Lower lobe of right lung (tissue), 2 donors: ENCODE results near the gene MORN1. TPM values are rescaled to one million over a fixed set of nuclear protein-coding genes. Genes with fewer than 3 reads are reported as not detected.
"Not testable (repeated sequence)": the region's sequence is repeated elsewhere in the genome, so short reads cannot be mapped to it uniquely, and the experiment has no call there.

Experiments
- ATAC-seq, 2 donors: fragments of 200-7000 bp; cut with Tn5 transposase; one replicate each; pipeline ENCODE4 v1.9.1; 2020 to 2022; ENCODE audit warnings: mild to moderate bottlenecking in 2 of 2, moderate library complexity in 2 of 2
- DNase-seq: peaks from one replicate; pipeline ENCODE4 v3.0.0-alpha.2; 2020
- H3K27ac ChIP-seq: fragments of 200-600 bp; one replicate; pipeline ENCODE4 v1.8.0; 2022
- H3K27me3 ChIP-seq: fragments of 200-600 bp; one replicate; pipeline ENCODE4 v1.8.0; 2022; ENCODE audit warnings: low read depth
- H3K36me3 ChIP-seq: fragments of 200-600 bp; one replicate; pipeline ENCODE4 v1.8.0; 2022; ENCODE audit warnings: mild to moderate bottlenecking
- H3K4me1 ChIP-seq: fragments of 200-600 bp; one replicate; pipeline ENCODE4 v1.8.0; 2022
- H3K4me3 ChIP-seq: fragments of 200-600 bp; one replicate; pipeline ENCODE4 v1.8.0; 2022; ENCODE audit warnings: mild to moderate bottlenecking
- H3K9me3 ChIP-seq: fragments of 200-600 bp; one replicate; pipeline ENCODE4 v1.8.0; 2022
- intact Hi-C: fragments of 100-400 bp; cut with DNase I; formaldehyde crosslinking; loops from one replicate; pipeline ENCODE4 v1.11.0; 2022
- total RNA-seq: library from RNA; stranded (reverse); fragmentation: NEBNext Ultra II Directional; extraction: Animal tissue kit (Norgen Biotek cat#: 25700); gene quantifications from one replicate; pipeline ENCODE4 v1.2.1, GENCODE V29; 2021
- TF ChIP-seq, protein P1 (sequence below): fragments of 200-600 bp; IDR thresholded peaks from one replicate; pipeline ENCODE4 v1.8.0; 2022; ENCODE audit warnings: antibody characterized with exemption, mild to moderate bottlenecking
- donor health status: DM: no; HTN: yes; CAD: no; lungs with severe emphysema.

The MORN1 gene
- total RNA-seq, 1 donor from 2014 or later: 13.4 TPM

DNA sequence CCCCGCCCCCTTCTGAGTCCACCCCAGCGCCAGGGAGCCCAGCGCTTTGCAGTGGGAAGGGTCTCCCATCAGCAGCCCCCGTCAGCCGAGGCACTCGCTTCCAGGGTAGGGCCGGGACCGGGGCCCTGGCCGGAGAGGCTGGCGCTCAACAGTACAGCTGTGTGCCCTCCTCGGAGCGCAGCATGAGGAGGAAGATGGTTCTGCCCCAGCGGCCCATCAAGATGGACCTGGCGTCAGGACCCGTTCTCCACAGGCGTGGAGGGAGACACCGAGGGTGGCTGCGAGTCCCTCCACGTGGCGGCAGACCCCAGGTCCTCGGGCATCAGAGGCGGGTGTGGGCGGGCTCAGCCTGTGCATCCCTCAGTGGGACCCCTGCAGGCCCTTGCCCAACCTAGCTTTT is 54.3 kb downstream of the MORN1 start:
- intact Hi-C loops: no loop called here
- H3K4me3 ChIP-seq: no peak overlapping the region
- DNase-seq: no peak
- H3K9me3 ChIP-seq: no peaks in the 10 kb centered on the region
- TF ChIP-seq, protein P1, sequence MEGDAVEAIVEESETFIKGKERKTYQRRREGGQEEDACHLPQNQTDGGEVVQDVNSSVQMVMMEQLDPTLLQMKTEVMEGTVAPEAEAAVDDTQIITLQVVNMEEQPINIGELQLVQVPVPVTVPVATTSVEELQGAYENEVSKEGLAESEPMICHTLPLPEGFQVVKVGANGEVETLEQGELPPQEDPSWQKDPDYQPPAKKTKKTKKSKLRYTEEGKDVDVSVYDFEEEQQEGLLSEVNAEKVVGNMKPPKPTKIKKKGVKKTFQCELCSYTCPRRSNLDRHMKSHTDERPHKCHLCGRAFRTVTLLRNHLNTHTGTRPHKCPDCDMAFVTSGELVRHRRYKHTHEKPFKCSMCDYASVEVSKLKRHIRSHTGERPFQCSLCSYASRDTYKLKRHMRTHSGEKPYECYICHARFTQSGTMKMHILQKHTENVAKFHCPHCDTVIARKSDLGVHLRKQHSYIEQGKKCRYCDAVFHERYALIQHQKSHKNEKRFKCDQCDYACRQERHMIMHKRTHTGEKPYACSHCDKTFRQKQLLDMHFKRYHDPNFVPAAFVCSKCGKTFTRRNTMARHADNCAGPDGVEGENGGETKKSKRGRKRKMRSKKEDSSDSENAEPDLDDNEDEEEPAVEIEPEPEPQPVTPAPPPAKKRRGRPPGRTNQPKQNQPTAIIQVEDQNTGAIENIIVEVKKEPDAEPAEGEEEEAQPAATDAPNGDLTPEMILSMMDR: no peak
- H3K36me3 ChIP-seq: no peaks in the 10 kb centered on the region
- no peak for ATAC-seq
- H3K27me3 ChIP-seq: no peaks in the 10 kb centered on the region
- no peaks in the 10 kb centered on the region for H3K4me1 ChIP-seq
- H3K27ac ChIP-seq: no peak overlapping the region

DNA sequence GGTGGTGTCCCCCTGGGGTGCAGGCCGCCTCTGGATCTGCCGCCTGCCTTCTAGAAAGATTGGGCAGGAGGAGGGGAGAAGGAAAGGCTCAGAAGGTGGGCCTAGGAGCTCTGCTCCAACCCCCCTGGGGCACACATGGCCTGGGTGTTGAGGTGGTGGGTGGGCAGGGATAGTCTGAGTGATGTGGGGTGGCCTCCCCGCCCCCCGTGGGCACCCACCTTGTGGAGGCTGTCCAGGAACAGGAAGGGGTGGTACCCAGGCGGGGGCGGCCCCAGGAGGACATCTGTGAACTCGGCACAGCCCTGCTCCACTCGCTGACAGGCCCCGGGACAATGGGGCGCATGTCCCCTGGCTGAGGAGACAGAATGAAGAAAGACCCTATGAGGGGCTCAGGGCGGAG is 54.9 kb downstream of the MORN1 start:
- Histone ChIP-seq H3K9me3 (no peaks in the 10 kb centered on the region), H3K27me3 (no peaks in the 10 kb centered on the region), H3K36me3 (no peaks in the 10 kb centered on the region), H3K27ac (no peak overlapping the region), H3K4me3 (no peak overlapping the region), H3K4me1 (no peaks in the 10 kb centered on the region)
- intact Hi-C loops: no loop called here
- TF ChIP-seq, protein P1: no peak
- ATAC-seq: no peak
- DNase-seq: no peak

DNA sequence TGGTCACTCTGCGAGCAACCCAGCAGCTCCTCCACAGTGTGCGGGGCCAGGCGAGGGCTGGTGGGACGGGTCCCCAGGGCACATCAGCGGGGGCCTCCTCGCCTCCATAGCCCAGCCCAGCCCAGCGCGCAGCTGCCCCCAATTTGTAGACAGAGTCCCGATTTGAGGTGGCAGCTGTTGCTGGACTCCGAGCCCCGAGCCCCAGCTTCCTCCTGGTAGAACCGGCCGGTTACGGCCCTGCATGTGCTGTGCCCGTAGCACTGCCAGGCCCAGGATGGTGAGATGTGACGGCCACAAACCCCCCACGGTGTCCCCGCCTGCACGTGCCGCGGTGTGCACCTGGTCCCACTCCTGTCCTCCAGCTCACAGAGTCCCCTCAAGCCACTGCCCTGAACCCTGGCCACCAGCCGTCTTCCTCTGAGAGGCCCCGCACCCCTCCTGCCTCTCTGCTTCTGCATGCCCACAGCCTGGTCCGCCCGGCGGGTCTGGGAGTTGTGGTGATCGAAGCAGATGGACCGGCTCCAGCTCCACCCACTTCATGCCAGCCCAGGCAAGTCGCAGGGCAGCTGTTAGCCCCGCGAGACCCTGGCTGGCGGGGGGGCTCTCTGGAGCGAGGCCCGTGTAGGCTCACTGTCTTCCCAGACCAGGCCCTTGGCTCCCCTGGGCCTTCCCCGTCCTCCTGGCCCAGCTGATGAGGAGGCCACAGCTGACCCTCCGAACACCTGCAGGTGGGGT is 55.5 kb downstream of the MORN1 start:
- DNase-seq (no peak), ATAC-seq (no peak)
- Histone ChIP-seq H3K9me3 (no peaks in the 10 kb centered on the region), H3K4me3 (no peak overlapping the region), H3K27me3 (no peaks in the 10 kb centered on the region), H3K4me1 (peaks cover 5% of the 10 kb centered on the region), H3K36me3 (no peaks in the 10 kb centered on the region), H3K27ac (no peak overlapping the region)
- intact Hi-C loops: no loop called here
- TF ChIP-seq, protein P1: no peak

DNA sequence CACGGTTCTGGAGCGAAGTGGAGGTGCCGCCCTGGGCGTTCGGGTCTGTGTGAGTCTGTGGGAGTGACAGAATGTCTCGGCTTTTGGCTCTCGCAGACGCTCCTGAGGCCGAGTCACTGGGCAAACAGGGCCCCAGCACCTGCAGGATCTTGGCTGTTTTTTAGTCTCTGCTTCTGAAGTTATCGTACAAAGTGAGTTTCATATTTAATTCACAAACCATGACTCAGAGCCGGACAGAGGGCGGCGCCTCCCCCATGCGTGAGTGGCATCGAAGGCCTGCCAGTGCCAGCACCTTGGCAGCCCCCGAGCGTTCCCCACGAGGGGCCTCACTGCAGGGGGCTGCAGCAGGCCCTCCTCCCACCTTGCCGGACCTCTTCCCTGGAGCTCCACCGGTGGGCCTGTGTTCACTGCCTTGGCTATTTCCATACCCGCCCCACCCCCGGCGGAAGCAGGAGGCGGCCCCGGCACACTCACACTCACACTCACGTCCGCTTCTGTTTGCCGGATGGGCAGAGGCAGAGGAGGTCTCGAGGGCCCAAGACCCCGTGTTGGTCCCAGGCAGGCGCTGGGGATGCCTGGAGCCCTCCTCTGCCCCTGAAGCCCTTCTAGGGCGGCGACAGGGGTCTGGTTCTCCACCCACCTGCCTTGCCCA is 56.3 kb downstream of the MORN1 start:
- H3K27ac ChIP-seq: no peak overlapping the region
- TF ChIP-seq, protein P1: no peak

DNA sequence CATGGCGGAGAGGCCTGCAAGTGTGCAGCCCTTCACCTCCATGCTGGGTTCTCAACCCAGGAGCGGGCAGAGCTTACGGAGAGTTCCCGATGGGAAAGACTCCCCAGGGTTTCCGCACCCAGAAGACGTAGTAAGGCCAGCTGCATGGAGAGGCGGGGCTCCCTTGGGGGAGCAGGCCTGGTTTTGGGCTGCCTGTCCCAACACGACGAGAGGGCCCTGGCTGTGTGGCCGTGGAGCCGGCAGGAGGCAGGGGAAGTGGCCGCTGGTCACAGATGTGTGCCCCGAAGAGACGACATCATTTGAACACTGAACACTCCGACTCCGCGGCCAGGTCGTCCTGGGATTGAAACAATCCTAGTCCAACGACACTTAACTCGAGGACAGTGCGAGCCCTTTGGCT is 57.0 kb downstream of the MORN1 start:
- Histone ChIP-seq H3K27ac (no peak overlapping the region), H3K9me3 (no peaks in the 10 kb centered on the region), H3K36me3 (no peaks in the 10 kb centered on the region), H3K4me1 (peaks cover 16% of the 10 kb centered on the region), H3K4me3 (no peak overlapping the region), H3K27me3 (no peaks in the 10 kb centered on the region)
- intact Hi-C loops: no loop called here
- DNase-seq: no peak
- TF ChIP-seq, protein P1: no peak
- ATAC-seq: no peak

More for the DNA sequence above, 56.3 kb downstream of the MORN1 start:
- peaks cover 13% of the 10 kb centered on the region for H3K4me1 ChIP-seq
- H3K36me3 ChIP-seq: no peaks in the 10 kb centered on the region
- ATAC-seq: peak in 1 of 2 donors; percentile 37
- intact Hi-C loops: no loop called here
- no peak for DNase-seq
- H3K27me3 ChIP-seq: no peaks in the 10 kb centered on the region
- no peaks in the 10 kb centered on the region for H3K9me3 ChIP-seq
- H3K4me3 ChIP-seq: no peak overlapping the region

DNA sequence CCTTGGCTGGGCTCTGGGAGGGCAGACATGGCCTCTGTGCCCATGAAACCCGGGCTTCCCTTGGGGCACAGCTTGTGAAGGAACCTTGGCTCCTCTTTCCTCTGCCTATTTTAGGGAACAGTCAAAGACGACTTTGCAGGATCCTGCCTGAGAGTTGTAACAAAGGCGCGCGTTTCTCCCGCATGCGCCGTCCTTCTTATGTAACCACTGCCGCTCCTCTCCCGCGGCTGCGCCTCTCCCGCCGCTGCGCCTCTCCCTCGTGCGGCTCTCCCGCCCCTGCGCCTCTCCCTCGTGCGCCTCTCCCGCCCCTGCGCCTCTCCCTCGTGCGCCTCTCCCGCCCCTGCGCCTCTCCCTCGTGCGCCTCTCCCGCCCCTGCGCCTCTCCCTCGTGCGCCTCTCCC is 59.8 kb downstream of the MORN1 start:
- intact Hi-C loops, H3K4me3 ChIP-seq, H3K9me3 ChIP-seq, H3K36me3 ChIP-seq, H3K27me3 ChIP-seq, DNase-seq, ATAC-seq: not testable (repeated sequence)
- H3K4me1 ChIP-seq: peaks cover 16% of the 10 kb centered on the region
- H3K27ac ChIP-seq: peak overlapping the region; percentile 53
